Esophagus muscularis mucosa (tissue), 4 donors: Measurements from ENCODE around the gene EIF4G1. TPM values are rescaled to one million over a fixed set of nuclear protein-coding genes. Genes with fewer than 3 reads are reported as not detected.

Source experiments
- DNase-seq: peaks from one replicate; pipeline ENCODE4 v3.0.0-alpha.2; 2017; ENCODE audit errors: extremely low spot score
- H3K27ac ChIP-seq, 4 donors: fragments of 200-600 bp; sonication (generic); replicated peaks in 1 of 4; 1 replicate in 3 of 4; 2 replicates in 1 of 4; pipeline ENCODE4 v1.5.1; 2016 to 2019; ENCODE audit warnings: mild to moderate bottlenecking in 1 of 4
- H3K27me3 ChIP-seq, 4 donors: fragments of 200-600 bp; sonication (generic); one replicate each; pipeline versions ENCODE4 v1.5.1 to v1.6.0; 2016 to 2019
- H3K36me3 ChIP-seq, 4 donors: fragments of 200-600 bp; sonication (generic); one replicate each; pipeline ENCODE4 v1.5.1; 2016 to 2019
- H3K4me1 ChIP-seq, 4 donors: fragments of 200-600 bp; sonication (generic); one replicate each; pipeline ENCODE4 v1.5.1; 2016 to 2019
- H3K4me3 ChIP-seq, 4 donors: fragments of 200-600 bp; sonication (generic); 1 replicate in 2 of 4; 2 replicates in 2 of 4; pipeline ENCODE4 v1.5.1; 2016 to 2019; ENCODE audit warnings: mild to moderate bottlenecking in 4 of 4, moderate library complexity in 1 of 4
- H3K9me3 ChIP-seq, 4 donors: fragments of 200-600 bp; sonication (generic); 1 replicate in 3 of 4; 2 replicates in 1 of 4; pipeline ENCODE4 v1.5.1; 2016 to 2019
- EP300 ChIP-seq: sonication (generic); formaldehyde crosslinking; IDR thresholded peaks from one replicate; pipeline ENCODE4 v1.6.1; 2017; ENCODE audit warnings: antibody characterized with exemption
- POLR2A ChIP-seq: fragments of 450-650 bp; IDR thresholded peaks from one replicate; pipeline ENCODE4 v1.6.1; 2017; ENCODE audit warnings: antibody characterized with exemption, moderate library complexity, mild to moderate bottlenecking, low read depth
- POLR2AphosphoS5 ChIP-seq, 2 donors: sonication (generic); formaldehyde crosslinking; IDR thresholded peaks; one replicate each; pipeline ENCODE4 v1.6.1; 2017; ENCODE audit warnings: antibody characterized with exemption in 2 of 2
- WGBS: methylation state at CpG from one replicate; pipeline ENCODE4 v1.1.5; 2018; 5-methylcytosine and 5-hydroxymethylcytosine counted together
- intact Hi-C: fragments of 100-400 bp; cut with DNase I; formaldehyde crosslinking; loops from one replicate; pipeline ENCODE4 v1.15.1; 2023
- total RNA-seq, 4 donors: library from RNA; depleted of rRNA; stranded (reverse); fragments of >200 nt; gene quantifications; one replicate each; pipeline versions ENCODE4 v1.1.0 to v1.2.1, GENCODE V29; 2016
- TF ChIP-seq, protein P1 (sequence below), 3 experiments: fragments of 200-600 bp in 2 of 3; fragments of 450-650 bp in 1 of 3; sonication (generic) in 2 of 3; IDR thresholded peaks; one replicate each; pipeline ENCODE4 v1.5.1; 2017 to 2019; ENCODE audit warnings: antibody characterized with exemption in 3 of 3, mild to moderate bottlenecking in 2 of 3, moderate library complexity in 1 of 3

The EIF4G1 gene
- total RNA-seq, 4 donors from 2014 or later, result 291 to 418 (median 360) TPM

DNA sequence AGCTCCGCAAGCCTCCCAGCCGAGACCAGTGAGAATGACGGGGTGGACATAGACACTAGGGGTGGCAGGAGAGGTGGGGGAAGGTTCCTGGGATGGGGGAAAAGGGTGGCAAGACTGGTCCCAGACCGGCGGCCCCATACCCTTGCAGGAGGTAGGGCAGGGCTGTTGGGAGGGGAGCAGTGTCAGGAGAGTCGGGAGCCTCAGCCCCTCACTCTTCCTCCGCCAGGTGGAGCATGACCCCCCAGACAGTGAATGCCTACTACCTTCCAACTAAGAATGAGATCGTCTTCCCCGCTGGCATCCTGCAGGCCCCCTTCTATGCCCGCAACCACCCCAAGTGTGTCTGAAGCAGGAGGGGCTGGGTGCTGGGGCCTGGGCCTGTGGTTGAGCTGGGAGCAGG lies 24.1 kb upstream of the EIF4G1 start:
- TF ChIP-seq POLR2A (no peak), POLR2AphosphoS5 (IDR thresholded peaks at IDR 0.05) (no peak), EP300 (no peak)
- TF ChIP-seq, protein P1, sequence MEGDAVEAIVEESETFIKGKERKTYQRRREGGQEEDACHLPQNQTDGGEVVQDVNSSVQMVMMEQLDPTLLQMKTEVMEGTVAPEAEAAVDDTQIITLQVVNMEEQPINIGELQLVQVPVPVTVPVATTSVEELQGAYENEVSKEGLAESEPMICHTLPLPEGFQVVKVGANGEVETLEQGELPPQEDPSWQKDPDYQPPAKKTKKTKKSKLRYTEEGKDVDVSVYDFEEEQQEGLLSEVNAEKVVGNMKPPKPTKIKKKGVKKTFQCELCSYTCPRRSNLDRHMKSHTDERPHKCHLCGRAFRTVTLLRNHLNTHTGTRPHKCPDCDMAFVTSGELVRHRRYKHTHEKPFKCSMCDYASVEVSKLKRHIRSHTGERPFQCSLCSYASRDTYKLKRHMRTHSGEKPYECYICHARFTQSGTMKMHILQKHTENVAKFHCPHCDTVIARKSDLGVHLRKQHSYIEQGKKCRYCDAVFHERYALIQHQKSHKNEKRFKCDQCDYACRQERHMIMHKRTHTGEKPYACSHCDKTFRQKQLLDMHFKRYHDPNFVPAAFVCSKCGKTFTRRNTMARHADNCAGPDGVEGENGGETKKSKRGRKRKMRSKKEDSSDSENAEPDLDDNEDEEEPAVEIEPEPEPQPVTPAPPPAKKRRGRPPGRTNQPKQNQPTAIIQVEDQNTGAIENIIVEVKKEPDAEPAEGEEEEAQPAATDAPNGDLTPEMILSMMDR (IDR thresholded peaks at IDR 0.05), result no peak
- H3K9me3 ChIP-seq, result no peaks in the 10 kb centered on the region
- no peak overlapping the region for H3K4me3 ChIP-seq
- intact Hi-C loops, result no loop called here
- H3K4me1 ChIP-seq, result no peaks in the 10 kb centered on the region
- no peaks in the 10 kb centered on the region for H3K36me3 ChIP-seq
- 86% methylated on average over 10 of the region's 10 CpGs for WGBS
- peaks cover 0 to 34% (median 0%) of the 10 kb centered on the region in 4 donors for H3K27me3 ChIP-seq
- DNase-seq, result no peak
- H3K27ac ChIP-seq, result no peak overlapping the region

DNA sequence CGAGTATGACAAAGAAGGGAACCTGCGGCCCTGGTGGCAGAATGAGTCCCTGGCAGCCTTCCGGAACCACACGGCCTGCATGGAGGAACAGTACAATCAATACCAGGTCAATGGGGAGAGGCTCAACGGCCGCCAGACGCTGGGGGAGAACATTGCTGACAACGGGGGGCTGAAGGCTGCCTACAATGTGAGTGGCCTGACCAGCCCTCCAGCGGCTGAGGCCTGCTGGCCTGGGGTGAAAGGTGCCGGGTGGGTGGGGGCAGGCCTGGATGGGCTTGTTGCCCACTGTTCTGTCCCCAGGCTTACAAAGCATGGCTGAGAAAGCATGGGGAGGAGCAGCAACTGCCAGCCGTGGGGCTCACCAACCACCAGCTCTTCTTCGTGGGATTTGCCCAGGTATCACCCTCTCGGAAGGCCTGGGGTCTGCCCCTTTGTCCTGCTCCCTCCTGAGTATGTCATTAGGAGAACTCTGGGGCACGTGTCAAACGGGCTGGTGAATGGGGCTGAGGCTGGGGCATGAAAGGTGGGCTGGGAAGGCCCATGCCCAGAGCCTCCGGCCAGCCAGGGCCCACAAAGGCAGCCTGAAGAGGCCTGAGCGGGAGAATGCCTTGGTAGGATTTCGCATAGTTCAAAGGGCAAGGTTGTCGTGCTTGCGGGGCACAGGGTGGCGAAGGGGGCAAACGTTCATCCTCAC lies 23.2 kb upstream of the EIF4G1 start:
- H3K36me3 ChIP-seq, result no peaks in the 10 kb centered on the region
- no peaks in the 10 kb centered on the region for H3K4me1 ChIP-seq
- H3K9me3 ChIP-seq, result no peaks in the 10 kb centered on the region
- peaks cover 0 to 34% (median 0%) of the 10 kb centered on the region in 4 donors for H3K27me3 ChIP-seq
- H3K4me3 ChIP-seq, result no peak overlapping the region
- TF ChIP-seq EP300 (no peak), POLR2A (no peak), POLR2AphosphoS5 (IDR thresholded peaks at IDR 0.05) (no peak)
- TF ChIP-seq, protein P1 (IDR thresholded peaks at IDR 0.05), result no peak
- intact Hi-C loops, result no loop called here
- no peak overlapping the region for H3K27ac ChIP-seq
- no peak for DNase-seq
- 85% methylated on average over 22 of the region's 22 CpGs for WGBS

DNA sequence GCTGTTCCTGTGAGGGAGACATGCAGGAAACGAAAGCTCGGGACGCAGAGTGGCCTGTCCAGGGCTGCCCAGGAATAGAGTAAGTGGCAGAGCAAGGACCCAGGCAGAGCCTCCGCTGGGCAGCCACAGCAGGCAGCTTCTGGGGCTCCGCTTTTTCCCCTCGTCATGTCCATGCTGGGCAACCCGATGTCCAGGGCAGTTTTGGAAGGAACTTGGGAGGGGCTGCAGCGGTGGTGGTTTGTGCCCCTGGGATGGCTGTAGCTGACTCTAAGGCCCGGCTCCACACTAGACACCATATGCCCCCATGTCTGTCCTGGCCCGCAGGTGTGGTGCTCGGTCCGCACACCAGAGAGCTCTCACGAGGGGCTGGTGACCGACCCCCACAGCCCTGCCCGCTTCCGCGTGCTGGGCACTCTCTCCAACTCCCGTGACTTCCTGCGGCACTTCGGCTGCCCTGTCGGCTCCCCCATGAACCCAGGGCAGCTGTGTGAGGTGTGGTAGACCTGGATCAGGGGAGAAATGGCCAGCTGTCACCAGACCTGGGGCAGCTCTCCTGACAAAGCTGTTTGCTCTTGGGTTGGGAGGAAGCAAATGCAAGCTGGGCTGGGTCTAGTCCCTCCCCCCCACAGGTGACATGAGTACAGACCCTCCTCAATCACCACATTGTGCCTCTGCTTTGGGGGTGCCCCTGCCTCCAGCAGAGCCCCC lies 22.5 kb upstream of the EIF4G1 start:
- Histone ChIP-seq H3K36me3 (no peaks in the 10 kb centered on the region), H3K27ac (no peak overlapping the region), H3K9me3 (no peaks in the 10 kb centered on the region), H3K4me3 (no peak overlapping the region), H3K27me3 (peaks cover 0 to 34% (median 0%) of the 10 kb centered on the region in 4 donors), H3K4me1 (no peaks in the 10 kb centered on the region)
- no peak for TF ChIP-seq POLR2AphosphoS5 (IDR thresholded peaks at IDR 0.05)
- TF ChIP-seq EP300, result no peak
- TF ChIP-seq, protein P1 (IDR thresholded peaks at IDR 0.05), result no peak
- TF ChIP-seq POLR2A, result no peak
- intact Hi-C loops, result no loop called here
- DNase-seq, result no peak
- WGBS, result 92% methylated on average over 19 of the region's 21 CpGs

DNA sequence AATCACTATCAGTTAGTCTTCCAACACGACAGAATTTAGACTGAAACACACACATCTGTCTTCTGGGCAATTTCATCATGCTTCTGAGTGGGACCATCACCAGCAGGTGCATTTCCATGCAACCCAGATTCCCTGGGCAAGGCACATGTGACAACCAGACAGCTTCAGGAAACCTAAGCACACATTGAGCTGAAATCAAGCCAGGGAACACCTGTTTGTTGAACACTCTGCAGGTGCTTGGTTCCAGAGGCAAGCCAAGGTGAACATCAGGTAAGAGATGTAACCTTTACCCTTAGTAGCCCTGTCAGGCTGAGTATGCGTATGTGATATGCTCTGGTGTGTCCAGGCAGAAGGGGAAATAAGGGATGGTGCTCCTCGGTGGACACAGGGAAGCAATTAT lies 18.6 kb upstream of the EIF4G1 start:
- DNase-seq, result no peak
- intact Hi-C loops, result loop anchor here (5.0 kb wide), 1 partner anchor 108 kb away; the partner anchor contains the start of gene ABCF3

More for the DNA sequence above, 18.6 kb upstream of the EIF4G1 start:
- peaks cover 0 to 12% (median 0%) of the 10 kb centered on the region in 4 donors for H3K27me3 ChIP-seq
- H3K4me1 ChIP-seq, result peaks cover 12 to 21% (median 20%) of the 10 kb centered on the region in 4 donors
- peaks cover 0 to 7% (median 5%) of the 10 kb centered on the region in 4 donors for H3K36me3 ChIP-seq
- H3K4me3 ChIP-seq, result no peak overlapping the region
- TF ChIP-seq, protein P1 (IDR thresholded peaks at IDR 0.05), result no peak
- TF ChIP-seq EP300, result no peak
- no peak for TF ChIP-seq POLR2AphosphoS5 (IDR thresholded peaks at IDR 0.05)
- no peak for TF ChIP-seq POLR2A
- no peaks in the 10 kb centered on the region for H3K9me3 ChIP-seq
- 66% methylated on average over 3 of the region's 3 CpGs for WGBS
- H3K27ac ChIP-seq, result no peak overlapping the region
